NCI-H1092 (cell line): Measurements from ENCODE around the gene CRYBG1.
"Not testable (repeated sequence)": the region's sequence is repeated elsewhere in the genome, so short reads cannot be mapped to it uniquely, and the experiment has no call there.

ENCODE experiments used
- DNase-seq: peaks from one replicate; lab custom pipeline; 2025; lab: John Stamatoyannopoulos, UW

CRYBG1 gene

DNA sequence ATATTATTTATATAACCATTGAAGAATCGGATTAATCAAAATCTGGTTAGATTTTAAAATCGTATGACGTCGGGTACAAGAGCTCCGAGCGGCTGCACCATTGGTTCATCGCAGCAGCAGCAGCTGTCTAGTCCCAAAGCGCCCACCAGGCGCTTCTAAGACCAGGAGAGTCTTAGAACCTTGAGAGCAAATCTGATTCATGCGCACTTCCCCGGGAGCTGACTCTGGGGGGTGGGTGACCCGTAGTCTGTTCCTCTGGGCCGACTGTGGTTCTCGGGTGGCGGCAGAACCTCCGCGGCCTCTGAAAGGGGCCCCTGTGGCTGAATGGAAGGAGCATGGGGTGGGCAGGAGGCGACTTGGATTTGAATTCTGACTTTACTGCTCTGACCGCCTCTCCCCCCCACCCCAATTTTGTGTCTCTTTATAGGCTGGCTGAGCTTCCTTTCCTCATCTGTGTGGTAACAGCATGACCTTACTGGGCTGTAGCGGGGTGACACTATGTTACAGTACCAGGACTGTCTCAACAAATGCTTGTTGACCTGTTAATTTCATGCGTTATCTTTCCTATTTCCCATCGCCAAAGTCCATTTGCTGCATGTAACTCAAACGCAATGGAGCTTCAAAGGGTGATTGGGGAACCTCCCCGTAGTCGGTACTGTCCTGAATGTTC lies 149.0 kb downstream of the CRYBG1 start:
- no peak for DNase-seq

DNA sequence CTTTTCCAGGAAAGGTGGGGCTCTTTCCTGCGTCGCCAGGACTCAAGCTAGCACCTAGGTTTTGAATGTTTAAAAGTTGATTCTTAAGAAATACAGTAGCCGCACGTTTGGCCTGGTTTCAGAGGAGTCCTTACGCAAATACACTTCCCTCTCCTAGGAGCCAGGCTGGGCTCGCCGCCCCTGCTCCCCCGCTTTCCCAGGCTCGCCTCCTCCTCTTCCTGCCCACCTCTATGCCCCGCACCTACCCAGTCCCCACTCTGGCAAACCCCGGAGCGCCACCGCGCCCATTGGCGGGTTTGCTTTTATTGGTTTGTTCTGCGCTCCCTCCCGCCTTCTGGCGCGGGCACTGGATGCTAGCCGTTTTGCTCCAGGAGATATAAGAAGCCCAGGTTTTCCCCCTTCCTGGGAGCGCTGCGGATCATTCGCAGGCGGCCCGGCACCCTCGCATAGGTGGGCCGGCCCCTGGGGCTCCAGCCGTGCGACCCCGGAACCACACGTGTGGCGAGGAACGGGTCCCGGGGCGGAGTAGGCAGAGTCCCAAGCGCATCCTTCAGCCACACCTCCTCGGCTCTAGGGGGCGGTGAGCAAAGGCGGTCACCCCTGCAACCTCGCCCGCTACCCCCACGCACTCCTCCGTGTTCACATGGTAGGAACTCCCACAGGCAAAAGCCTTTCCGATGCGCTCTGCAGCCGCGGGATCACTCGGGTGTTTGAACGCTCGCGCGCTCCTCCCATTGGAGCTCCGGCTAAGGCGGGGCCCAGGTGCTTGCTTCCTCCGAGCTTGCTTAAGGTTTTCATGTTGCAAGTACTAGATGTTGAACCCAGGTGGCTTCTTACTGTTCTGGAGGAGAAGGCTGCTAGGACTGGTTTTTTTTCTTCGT lies 149.8 kb downstream of the CRYBG1 start:
- DNase-seq, result no peak

DNA sequence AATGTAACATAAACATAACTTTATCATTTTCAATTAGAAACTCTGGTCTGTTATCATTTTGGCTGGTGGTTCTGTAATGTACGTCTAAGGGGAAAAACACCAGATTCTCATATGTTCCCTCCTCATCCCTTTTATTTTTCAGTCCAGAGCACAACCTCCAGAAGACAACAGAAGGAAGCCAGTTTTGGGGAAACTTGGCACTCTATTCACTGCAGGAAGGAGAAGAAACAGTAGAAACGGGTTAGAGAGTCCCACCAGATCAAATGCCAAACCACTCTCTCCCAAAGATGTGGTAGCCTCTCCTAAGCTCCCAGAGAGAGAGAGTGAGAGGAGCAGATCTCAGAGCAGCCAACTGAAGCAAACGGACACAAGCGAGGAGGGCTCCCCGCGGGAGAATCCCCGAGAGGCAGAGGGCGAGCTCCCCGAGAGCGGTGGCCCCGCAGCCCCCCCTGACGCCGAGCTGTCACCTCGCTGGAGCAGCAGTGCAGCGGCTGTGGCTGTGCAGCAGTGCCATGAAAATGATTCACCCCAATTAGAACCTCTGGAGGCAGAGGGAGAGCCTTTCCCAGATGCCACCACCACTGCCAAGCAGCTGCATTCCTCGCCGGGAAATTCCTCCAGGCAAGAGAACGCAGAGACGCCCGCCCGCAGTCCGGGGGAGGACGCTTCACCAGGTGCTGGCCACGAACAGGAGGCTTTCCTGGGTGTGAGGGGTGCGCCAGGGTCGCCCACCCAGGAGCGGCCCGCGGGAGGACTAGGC lies 151.0 kb downstream of the CRYBG1 start:
- DNase-seq, result no peak

DNA sequence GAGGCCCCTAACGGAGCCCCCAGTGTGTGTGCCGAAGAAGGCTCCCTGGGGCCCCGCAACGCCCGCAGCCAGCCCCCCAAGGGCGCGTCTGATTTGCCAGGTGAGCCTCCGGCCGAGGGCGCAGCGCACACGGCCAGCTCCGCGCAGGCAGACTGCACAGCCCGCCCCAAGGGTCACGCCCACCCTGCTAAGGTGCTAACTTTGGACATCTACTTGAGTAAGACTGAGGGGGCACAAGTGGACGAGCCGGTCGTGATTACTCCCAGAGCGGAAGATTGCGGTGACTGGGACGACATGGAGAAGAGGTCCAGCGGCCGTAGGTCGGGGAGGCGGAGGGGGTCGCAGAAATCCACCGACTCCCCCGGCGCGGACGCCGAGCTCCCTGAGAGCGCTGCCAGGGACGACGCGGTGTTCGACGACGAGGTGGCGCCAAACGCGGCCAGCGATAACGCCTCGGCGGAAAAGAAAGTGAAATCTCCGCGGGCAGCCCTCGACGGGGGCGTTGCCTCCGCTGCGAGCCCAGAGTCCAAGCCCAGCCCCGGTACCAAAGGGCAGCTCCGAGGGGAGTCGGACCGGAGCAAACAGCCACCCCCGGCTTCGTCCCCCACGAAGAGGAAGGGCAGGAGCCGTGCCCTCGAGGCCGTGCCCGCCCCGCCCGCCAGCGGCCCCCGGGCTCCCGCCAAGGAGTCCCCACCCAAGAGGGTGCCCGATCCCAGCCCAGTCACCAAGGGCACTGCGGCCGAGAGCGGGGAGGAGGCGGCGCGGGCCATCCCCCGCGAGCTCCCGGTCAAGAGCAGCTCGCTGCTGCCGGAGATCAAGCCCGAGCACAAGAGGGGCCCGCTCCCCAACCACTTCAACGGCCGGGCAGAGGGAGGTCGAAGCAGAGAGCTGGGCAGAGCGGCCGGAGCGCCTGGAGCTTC lies 151.8 kb downstream of the CRYBG1 start:
- DNase-seq, result no peak

DNA sequence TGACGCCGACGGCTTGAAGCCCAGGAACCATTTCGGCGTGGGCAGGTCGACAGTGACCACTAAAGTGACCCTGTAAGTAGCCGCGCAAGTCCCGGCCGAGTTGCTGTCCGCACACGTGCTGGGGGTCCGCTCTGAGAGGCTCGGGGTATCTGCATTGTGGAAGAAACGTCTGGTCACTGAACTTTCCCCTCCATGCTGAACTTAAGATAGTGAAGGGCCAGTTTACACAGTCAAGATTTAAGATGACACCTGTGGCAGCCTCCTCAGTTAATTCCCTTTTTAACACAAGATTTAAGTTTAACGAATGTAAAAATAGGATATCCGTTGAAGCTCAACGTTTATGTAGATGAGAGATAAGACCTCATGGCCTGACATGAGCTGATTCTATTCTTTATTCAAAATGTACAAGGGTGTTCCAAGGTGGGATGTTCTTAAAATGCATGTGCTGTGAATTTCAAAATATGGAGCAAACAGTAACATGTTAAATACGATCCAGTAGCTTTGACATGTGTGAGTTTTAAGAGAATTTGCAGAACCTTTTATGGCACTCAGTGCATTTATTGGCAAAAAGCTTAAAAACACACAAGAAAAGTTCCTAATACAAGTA lies 152.6 kb downstream of the CRYBG1 start:
- no peak for DNase-seq

DNA sequence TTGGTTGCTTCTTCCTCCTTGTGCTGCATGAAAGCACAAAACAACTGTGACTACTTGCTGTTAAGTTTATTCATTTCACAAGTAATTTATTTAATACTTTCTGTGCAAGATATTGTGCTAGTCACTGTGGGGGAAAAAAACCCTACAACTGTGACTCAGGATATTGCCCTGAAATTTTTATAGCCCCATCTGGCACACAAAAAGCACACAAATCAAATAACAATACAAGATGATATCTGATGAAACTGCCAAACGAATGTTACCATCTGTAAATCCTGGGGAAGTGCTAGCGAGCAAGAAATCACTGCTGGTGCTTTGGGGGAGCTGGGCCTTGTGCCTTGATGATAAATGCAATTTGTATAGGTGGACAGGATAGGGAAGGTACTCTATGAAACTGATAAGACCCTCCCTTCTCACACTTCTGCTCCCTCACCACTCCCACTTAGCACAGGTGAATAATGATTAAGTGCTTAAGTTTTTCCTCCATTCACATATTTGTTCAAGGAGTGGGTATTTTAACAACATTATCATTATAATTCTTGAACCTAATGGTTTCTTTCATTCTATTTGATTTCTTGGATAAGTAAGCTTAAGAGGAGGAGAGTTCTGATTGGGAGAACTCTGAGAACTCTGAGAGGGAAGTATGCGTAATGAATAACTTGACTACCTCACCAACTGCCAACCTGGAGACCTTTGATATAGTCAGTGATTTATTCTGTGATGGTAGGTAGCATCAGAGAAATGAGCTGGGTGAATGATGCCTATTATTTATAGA lies 153.5 kb downstream of the CRYBG1 start:
- DNase-seq, result no peak

DNA sequence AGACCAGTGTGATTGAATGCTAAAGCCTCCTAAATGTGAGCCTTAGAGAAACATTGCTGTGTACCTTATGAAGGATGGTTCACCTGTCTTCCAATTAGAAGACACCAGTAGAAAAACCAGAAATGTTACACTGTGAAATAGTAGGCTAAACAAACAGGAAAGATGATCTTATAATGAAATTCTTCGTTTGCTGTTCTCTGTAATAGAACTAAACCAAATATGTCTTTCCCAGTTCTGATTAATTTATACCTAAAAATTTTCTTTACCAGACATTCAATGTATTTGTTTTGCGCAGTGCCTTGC lies 154.0 kb downstream of the CRYBG1 start:
- no peak for DNase-seq

DNA sequence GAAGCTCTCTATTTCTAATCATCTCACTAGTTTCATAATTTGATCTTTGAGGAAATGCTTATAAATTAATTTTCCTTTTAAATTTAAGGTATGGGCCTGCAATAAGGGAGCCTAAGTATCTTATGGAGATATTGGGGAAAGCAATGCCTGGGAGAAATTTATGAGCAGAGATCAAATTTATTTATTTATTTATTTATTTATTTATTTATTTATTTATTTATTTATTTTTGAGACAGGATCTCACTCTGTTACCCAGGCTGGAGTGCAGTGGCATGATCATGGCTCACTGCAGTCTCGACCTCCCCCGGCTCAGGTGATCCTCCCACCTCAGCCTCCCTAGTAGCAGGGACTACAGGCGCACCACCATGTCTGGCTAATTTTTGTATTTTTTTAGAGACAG lies 155.1 kb downstream of the CRYBG1 start:
- not testable (repeated sequence) for DNase-seq

DNA sequence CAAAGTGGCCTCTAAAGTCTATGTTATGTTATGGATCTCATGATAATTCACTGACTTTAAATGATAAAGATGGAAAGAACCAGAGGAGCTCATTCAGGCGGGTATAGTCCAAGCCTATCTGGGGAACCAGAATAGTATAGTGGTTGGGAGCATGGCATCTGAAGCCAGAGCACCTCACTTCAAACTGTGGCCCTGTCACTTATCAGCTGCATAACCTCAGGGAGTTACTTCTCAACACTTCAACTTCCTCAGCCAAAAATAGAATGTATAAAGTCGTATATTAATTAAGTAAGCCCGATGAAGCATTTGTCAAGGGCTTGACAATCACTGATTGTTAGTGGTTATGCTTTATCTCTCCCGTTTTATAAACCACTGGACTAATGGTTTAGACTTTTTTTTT lies 156.1 kb downstream of the CRYBG1 start:
- no peak for DNase-seq

DNA sequence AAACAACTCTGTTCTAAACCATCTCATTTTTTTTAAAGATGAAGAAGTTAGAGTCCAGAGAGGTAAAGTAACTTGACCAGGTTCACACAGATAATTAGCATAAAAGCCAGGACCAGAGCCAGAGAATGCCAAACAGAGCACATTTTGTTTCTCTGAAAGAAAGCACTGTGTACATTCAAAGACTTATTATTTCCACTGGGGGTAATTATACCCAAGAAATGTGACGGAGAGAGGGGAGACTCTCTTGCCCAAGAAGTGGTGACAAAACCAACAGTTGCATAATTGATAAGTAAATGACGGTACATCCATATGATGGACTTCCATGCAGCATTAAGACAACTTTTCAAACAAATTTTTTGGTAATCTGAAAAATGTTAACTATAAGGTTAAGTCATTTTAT lies 157.2 kb downstream of the CRYBG1 start:
- no peak for DNase-seq

DNA sequence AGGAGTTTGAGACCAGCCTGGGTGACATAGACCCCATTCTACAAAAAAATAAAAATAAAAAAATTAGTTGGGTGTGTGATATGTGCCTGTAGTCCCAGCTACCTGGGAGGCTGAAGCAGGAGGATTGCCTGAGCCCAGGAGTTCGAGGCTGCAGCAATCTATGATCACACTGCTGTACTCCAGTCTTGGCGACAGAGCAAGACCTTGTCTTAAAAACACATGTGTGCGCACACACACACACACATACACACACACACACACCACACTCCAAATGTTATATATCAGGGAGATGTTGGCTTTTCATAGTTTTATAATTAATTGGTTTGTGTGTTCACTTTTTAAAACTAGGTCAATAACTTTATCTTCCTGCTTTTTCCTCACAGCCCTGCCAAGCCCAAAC lies 158.2 kb downstream of the CRYBG1 start:
- DNase-seq, result no peak

DNA sequence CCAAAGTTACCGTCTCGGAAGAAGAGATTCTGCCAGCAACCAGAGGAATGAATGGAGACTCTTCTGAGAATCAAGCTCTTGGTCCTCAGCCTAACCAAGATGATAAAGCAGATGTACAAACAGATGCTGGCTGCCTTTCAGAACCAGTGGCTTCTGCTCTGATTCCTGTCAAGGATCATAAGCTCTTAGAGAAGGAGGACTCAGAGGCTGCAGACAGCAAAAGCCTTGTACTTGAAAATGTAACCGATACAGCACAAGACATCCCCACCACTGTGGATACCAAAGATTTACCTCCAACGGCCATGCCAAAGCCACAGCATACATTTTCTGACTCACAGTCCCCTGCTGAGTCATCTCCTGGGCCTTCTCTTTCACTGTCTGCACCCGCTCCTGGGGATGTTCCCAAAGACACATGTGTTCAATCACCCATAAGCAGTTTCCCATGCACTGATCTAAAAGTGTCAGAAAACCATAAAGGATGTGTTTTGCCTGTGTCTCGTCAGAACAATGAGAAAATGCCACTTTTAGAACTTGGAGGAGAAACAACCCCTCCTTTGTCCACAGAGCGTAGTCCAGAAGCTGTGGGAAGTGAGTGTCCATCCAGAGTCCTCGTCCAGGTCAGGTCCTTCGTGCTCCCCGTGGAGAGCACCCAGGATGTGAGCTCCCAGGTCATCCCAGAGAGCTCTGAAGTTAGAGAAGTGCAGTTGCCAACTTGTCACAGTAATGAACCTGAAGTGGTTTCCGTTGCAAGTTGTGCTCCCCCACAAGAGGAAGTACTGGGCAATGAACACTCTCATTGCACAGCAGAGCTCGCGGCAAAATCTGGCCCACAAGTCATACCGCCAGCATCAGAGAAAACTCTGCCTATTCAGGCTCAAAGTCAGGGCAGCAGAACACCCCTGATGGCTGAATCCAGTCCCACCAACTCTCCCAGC lies 159.2 kb downstream of the CRYBG1 start:
- DNase-seq, result no peak

DNA sequence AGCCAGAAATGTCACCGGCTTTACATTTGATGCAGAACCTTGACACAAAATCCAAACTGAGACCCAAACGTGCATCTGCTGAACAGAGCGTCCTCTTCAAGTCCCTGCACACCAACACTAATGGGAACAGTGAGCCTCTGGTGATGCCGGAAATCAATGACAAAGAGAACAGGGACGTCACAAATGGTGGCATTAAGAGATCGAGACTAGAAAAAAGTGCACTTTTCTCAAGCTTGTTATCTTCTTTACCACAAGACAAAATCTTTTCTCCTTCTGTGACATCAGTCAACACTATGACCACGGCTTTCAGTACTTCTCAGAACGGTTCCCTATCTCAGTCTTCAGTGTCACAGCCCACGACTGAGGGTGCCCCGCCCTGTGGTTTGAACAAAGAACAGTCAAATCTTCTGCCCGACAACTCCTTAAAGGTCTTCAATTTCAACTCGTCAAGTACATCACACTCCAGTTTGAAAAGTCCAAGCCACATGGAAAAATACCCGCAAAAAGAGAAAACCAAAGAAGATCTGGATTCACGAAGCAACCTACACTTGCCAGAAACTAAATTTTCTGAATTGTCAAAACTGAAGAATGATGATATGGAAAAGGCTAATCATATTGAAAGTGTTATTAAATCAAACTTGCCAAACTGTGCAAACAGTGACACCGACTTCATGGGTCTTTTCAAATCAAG lies 160.3 kb downstream of the CRYBG1 start:
- no peak for DNase-seq

DNA sequence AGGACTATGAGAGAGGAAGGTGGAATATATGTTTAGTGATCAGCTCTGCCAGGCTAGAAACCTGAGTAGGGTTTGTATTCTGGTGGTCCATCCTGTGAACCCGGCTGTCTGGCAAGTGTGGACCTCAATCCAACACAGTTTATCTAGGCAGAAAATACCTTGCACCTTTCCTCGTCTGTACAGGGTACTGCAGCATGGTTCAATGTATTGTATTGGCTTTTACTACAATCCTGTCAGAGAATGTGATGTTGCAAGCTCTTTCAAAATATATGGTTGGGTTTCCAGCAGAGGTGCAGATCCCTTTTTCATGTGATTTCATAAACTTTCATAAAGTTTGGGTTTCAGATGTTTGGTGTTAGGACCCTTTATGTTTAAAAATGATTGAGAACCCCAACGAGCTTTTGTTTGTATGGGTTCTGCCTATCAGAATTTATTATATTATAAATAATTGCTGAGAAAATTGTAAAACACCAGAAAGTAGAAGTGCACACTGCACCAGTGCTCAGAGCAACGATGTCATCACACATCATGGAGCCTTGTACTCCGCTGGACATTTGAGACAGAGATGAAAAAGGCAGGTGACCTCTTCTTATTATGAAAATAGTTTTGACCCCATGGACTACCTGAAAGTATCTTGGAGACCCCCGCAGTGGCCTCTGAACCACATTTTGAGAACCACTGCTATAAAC lies 162.2 kb downstream of the CRYBG1 start:
- DNase-seq, result no peak

DNA sequence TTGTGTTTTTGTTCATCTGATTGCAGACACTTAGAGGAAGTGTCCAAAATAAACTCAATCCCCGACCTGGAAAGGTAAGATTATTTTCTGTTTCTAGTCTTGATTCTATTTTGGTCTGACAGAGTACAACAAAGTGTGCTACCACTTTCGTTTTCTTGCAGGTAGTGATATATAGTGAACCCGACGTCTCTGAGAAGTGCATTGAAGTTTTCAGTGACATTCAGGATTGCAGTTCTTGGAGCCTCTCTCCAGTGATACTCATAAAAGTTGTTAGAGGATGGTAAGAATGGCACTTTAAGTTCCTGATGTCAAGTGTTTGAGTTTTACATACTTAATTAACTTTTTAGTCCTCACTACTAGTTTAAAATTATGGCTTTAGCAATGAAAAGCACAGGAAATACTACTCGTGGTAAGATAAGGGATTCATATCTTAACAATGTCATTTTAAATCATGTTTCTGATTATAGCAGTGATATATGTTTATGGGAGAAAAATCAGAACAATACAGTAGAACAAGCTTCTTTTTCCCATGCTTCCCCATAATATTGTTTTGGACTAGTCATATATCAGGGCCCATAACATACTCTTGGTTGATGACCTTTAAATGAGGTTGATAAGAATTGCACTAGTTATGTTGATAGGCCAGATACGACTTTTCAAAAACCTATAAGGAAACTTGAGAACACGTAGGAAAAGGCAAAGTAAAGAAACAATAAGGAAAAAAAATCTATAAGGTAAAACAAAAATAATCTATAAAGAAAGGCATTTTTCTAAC lies 164.8 kb downstream of the CRYBG1 start:
- DNase-seq, result no peak

DNA sequence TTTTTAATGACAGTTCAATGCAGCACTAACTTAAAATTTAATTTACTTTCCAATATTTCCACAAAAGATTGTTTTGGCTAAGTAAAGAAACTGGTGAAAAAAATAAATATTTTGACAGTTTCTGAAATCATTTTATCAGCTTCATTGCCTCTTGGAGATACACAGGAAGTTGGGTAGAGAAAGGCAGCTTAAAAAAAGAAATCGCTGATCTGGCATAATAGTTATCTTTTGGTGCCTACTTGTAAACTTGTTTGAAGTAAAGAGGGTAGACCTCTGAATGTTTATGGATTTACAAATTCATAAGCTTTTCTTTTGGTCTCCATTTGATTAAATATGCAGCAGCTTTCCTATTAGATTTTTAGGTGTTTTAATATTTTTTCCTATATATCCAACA lies 165.4 kb downstream of the CRYBG1 start:
- DNase-seq, result no peak

DNA sequence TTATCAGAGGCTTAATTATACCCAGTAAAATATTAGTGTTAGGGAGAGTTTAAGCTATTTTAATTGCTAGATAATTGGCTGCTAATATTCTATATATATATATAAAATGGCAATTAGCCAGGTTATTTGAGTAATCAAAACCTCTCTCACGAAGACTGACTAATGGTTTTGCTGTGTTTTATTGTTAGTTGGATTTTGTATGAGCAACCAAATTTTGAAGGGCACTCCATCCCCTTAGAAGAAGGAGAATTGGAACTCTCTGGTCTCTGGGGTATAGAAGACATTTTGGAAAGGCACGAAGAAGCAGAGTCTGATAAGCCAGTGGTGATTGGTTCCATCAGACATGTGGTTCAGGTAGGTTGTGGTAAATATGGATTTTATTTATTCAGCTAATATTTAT lies 166.6 kb downstream of the CRYBG1 start:
- no peak for DNase-seq

DNA sequence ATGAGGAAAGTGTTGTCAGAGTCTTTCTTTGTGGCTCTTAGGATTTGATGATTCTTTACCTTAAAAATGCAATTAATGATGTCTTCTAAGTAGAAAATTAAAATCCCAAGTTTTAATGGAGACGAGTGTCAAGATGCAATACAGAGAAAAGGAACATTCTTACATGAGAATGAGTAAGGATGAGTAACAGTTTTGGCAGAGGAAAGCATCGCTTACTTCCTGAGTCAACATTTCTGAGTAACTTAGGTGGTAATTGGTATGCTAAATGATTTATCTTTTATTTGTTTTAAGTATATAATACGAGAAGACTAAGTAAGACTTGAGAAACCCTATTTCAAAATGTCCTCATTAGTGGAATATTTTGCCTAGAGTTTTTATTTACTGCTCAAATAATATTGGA lies 167.5 kb downstream of the CRYBG1 start:
- no peak for DNase-seq
